SU-DHL-6 (cell line): ENCODE measurements around the gene AGBL4.

ENCODE experiments used
- H2AFZ ChIP-seq: fragments of 200-600 bp; sonication (generic); 2 replicates; pipeline ENCODE4 v1.6.1; 2014; ENCODE audit warnings: low read depth, mild to moderate bottlenecking, moderate library complexity, mixed read lengths, antibody characterized with exemption, low read length; ENCODE audit not compliant: severe bottlenecking
- H3F3A ChIP-seq: fragments of 200-600 bp; shearing (Covaris generic); 2 replicates; pipeline ENCODE4 v1.6.0; 2016; ENCODE audit warnings: antibody characterized with exemption, mild to moderate bottlenecking; ENCODE audit not compliant: insufficient read depth
- H3K27ac ChIP-seq: fragments of 200-600 bp; sonication (generic); 2 replicates; pipeline ENCODE4 v1.5.1; 2016; ENCODE audit warnings: low read depth, mild to moderate bottlenecking, low read length, moderate library complexity, mixed read lengths
- H3K27me3 ChIP-seq: fragments of 200-600 bp; sonication (generic), shearing (Covaris generic); 2 replicates; pipeline ENCODE4 v1.6.0; 2014; ENCODE audit warnings: mild to moderate bottlenecking, low read length
- H3K36me3 ChIP-seq: fragments of 200-600 bp; sonication (generic); 2 replicates; pipeline ENCODE4 v1.6.1; 2014; ENCODE audit warnings: mild to moderate bottlenecking, low read length, mixed read lengths
- H3K4me2 ChIP-seq: fragments of 300-600, 200-600 bp; shearing (Covaris generic), sonication (generic); 2 replicates; pipeline ENCODE4 v1.6.0; 2014; ENCODE audit warnings: low read length, low read depth, mild to moderate bottlenecking; ENCODE audit not compliant: poor library complexity, severe bottlenecking
- H3K4me3 ChIP-seq: fragments of 200-600 bp; sonication (generic); 2 replicates; pipeline ENCODE4 v1.5.1; 2014; ENCODE audit warnings: antibody characterized with exemption, low read length, mild to moderate bottlenecking, mixed read lengths; ENCODE audit not compliant: insufficient read depth, poor library complexity, severe bottlenecking
- H3K79me2 ChIP-seq: fragments of 200-600 bp; sonication (generic); 2 replicates; pipeline ENCODE4 v1.6.1; 2014; ENCODE audit warnings: mild to moderate bottlenecking, low read length, moderate library complexity; ENCODE audit not compliant: insufficient read depth
- H3K9ac ChIP-seq: fragments of 200-600 bp; sonication (generic); 2 replicates; pipeline ENCODE4 v1.7.0; 2014; ENCODE audit warnings: mild to moderate bottlenecking, low read length
- H3K9me2 ChIP-seq: fragments of 200-600 bp; sonication (generic); replicated peaks from 2 replicates; pipeline ENCODE4 v1.6.1; 2014; ENCODE audit warnings: low read length; ENCODE audit not compliant: insufficient read depth
- H3K9me3 ChIP-seq: fragments of 200-600 bp; sonication (generic); 2 replicates; pipeline ENCODE4 v1.6.1; 2014; ENCODE audit warnings: low read length, mixed read lengths; ENCODE audit not compliant: insufficient read depth
- H4K20me1 ChIP-seq: fragments of 200-600 bp; sonication (generic); 2 replicates; pipeline ENCODE4 v1.6.1; 2014; ENCODE audit warnings: low read depth, mild to moderate bottlenecking, antibody characterized with exemption, low read length, moderate library complexity, mixed read lengths
- EZH2phosphoT487 ChIP-seq: fragments of 200-600 bp; sonication (generic), shearing (Covaris generic); conservative IDR thresholded peaks from 2 replicates; pipeline ENCODE4 v1.6.1; 2018; ENCODE audit warnings: mild to moderate bottlenecking, antibody characterized with exemption, low read length, moderate library complexity, mixed read lengths
- TF ChIP-seq, protein P1 (sequence below): fragments of 200-600 bp; sonication (generic); IDR thresholded peaks from one replicate; pipeline ENCODE4 v1.5.1; 2017; ENCODE audit warnings: antibody characterized with exemption, mild to moderate bottlenecking, low read length, moderate library complexity; ENCODE audit not compliant: insufficient read depth, poor library complexity, severe bottlenecking

AGBL4 gene

GRCh38 chr1:49187056-49187455, 836.7 kb downstream of the AGBL4 start:
- H3K27me3 ChIP-seq, result no peaks in the 10 kb centered on the region
- no peak overlapping the region for H2AFZ ChIP-seq
- TF ChIP-seq EZH2phosphoT487, result no peak
- TF ChIP-seq, protein P1, sequence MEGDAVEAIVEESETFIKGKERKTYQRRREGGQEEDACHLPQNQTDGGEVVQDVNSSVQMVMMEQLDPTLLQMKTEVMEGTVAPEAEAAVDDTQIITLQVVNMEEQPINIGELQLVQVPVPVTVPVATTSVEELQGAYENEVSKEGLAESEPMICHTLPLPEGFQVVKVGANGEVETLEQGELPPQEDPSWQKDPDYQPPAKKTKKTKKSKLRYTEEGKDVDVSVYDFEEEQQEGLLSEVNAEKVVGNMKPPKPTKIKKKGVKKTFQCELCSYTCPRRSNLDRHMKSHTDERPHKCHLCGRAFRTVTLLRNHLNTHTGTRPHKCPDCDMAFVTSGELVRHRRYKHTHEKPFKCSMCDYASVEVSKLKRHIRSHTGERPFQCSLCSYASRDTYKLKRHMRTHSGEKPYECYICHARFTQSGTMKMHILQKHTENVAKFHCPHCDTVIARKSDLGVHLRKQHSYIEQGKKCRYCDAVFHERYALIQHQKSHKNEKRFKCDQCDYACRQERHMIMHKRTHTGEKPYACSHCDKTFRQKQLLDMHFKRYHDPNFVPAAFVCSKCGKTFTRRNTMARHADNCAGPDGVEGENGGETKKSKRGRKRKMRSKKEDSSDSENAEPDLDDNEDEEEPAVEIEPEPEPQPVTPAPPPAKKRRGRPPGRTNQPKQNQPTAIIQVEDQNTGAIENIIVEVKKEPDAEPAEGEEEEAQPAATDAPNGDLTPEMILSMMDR, result no peak
- no peaks in the 10 kb centered on the region for H4K20me1 ChIP-seq
- H3K9me2 ChIP-seq, result no peaks in the 10 kb centered on the region; the same call in 1 of the 2 replicates
- H3F3A ChIP-seq, result no peaks in the 10 kb centered on the region
- no peak overlapping the region for H3K4me2 ChIP-seq
- H3K9ac ChIP-seq, result no peak overlapping the region
- no peak overlapping the region for H3K4me3 ChIP-seq
- H3K27ac ChIP-seq, result no peak overlapping the region
- H3K36me3 ChIP-seq, result no peaks in the 10 kb centered on the region
- no peaks in the 10 kb centered on the region for H3K79me2 ChIP-seq
- H3K9me3 ChIP-seq, result no peaks in the 10 kb centered on the region

DNA sequence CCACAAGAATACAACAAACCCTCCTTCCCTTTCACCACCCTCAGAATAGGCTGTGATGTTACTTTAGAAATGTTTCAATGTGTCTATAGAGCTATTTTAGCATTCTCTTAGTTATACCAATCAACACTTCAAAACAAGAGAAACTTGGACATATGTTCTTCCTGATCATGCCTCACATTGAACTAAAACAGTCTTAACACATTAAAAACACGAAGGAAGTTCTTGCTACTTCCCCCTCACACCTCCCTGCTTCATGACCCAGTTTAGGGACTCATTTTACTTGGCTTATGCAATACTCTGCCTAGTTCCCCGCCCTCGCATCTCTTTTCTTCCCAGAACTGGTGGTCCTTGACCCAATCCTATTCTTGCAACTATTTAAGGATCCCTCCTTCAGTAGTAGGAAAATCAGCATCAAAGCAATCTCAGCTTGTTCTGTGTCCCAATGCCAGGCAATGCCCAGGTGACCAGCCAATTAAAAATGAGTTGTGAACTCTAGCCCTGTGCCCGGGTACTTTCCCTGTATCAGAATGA, 838.2 kb downstream of the AGBL4 start:
- no peaks in the 10 kb centered on the region for H3K36me3 ChIP-seq
- TF ChIP-seq, protein P1, result no peak
- TF ChIP-seq EZH2phosphoT487, result no peak
- H3K9ac ChIP-seq, result no peak overlapping the region
- no peak overlapping the region for H2AFZ ChIP-seq
- no peak overlapping the region for H3K4me3 ChIP-seq
- H3K27me3 ChIP-seq, result no peaks in the 10 kb centered on the region
- no peak overlapping the region for H3K27ac ChIP-seq
- no peaks in the 10 kb centered on the region for H3F3A ChIP-seq
- H3K9me3 ChIP-seq, result no peaks in the 10 kb centered on the region
- H3K4me2 ChIP-seq, result no peak overlapping the region
- no peaks in the 10 kb centered on the region for H3K79me2 ChIP-seq
- H3K9me2 ChIP-seq, result no peaks in the 10 kb centered on the region; the same call in 1 of the 2 replicates
- H4K20me1 ChIP-seq, result no peaks in the 10 kb centered on the region

DNA sequence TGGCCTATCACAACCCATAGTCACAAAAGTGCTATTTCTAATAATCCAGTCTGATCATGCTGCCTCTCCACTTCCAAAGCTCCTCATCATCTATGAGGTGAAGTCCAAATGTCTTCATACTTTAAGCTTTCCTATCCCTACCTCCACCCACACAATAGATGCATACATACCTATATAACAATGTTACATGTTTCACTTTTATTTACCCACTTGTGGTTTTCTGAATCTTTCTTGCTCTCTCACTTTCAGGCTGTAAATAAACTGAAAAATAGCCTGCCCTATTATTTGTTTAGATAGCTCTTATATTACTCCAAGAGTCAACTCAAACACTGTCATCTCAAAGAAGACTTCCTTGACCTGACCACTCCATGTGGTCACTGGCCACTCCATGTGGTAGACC, 840.3 kb downstream of the AGBL4 start:
- H3K4me3 ChIP-seq, result no peak overlapping the region
- no peak overlapping the region for H3K9ac ChIP-seq
- H3K79me2 ChIP-seq, result no peaks in the 10 kb centered on the region
- no peak overlapping the region for H3K27ac ChIP-seq
- H4K20me1 ChIP-seq, result no peaks in the 10 kb centered on the region
- no peaks in the 10 kb centered on the region for H3F3A ChIP-seq
- H3K9me3 ChIP-seq, result no peaks in the 10 kb centered on the region
- H3K27me3 ChIP-seq, result no peaks in the 10 kb centered on the region
- H3K4me2 ChIP-seq, result no peak overlapping the region
- H3K9me2 ChIP-seq, result no peaks in the 10 kb centered on the region; the same call in 1 of the 2 replicates
- no peak overlapping the region for H2AFZ ChIP-seq
- TF ChIP-seq, protein P1, result no peak
- TF ChIP-seq EZH2phosphoT487, result no peak
- H3K36me3 ChIP-seq, result no peaks in the 10 kb centered on the region
